HFFc6 (cell line): ENCODE measurements around the gene SLC66A2. TPM values are rescaled to one million over a fixed set of nuclear protein-coding genes. Genes with fewer than 3 reads are reported as not detected.

Experiments
- DNase-seq: peaks from one replicate; pipeline ENCODE4 v3.0.0-alpha.2; 2018
- H3K27ac Mint-ChIP-seq: 2 replicates; pipeline ENCODE4 v1.8.0; 2020; ENCODE audit warnings: mild to moderate bottlenecking, mixed read lengths
- H3K27me3 Mint-ChIP-seq: 2 replicates; pipeline ENCODE4 v1.8.0; 2021; ENCODE audit warnings: mild to moderate bottlenecking, moderate library complexity, mixed read lengths; ENCODE audit not compliant: insufficient read depth
- H3K36me3 Mint-ChIP-seq: 2 replicates; pipeline ENCODE4 v1.8.0; 2021; ENCODE audit warnings: low read depth, mixed read lengths
- H3K4me1 Mint-ChIP-seq: 2 replicates; pipeline ENCODE4 v1.8.0; 2020; ENCODE audit warnings: low read depth, mixed read lengths
- H3K4me3 Mint-ChIP-seq: 2 replicates; pipeline ENCODE4 v1.8.0; 2020; ENCODE audit warnings: mild to moderate bottlenecking, moderate library complexity, mixed read lengths
- H3K9me3 Mint-ChIP-seq: 2 replicates; pipeline ENCODE4 v1.8.0; 2020; ENCODE audit warnings: mild to moderate bottlenecking, mixed read lengths
- total RNA-seq, 6 experiments: library from RNA; stranded (reverse); fragmentation: NEBNext Ultra II Directional; extraction: Animal tissue kit (Norgen Biotek cat#: 25700); gene quantifications; 2 replicates in 1 of 6; 3 replicates in 5 of 6; pipeline ENCODE4 v1.2.3, GENCODE V29; 2021
- TF ChIP-seq, protein P1 (sequence below): fragments of 200-600 bp; sonication (generic); IDR thresholded peaks from 2 replicates; pipeline ENCODE4 v1.5.0; 2021; ENCODE audit warnings: antibody characterized with exemption, mild to moderate bottlenecking

The SLC66A2 gene
- total RNA-seq, 6 experiments from 2014 or later: 26.6 to 41.2 (median 29.9) TPM

DNA sequence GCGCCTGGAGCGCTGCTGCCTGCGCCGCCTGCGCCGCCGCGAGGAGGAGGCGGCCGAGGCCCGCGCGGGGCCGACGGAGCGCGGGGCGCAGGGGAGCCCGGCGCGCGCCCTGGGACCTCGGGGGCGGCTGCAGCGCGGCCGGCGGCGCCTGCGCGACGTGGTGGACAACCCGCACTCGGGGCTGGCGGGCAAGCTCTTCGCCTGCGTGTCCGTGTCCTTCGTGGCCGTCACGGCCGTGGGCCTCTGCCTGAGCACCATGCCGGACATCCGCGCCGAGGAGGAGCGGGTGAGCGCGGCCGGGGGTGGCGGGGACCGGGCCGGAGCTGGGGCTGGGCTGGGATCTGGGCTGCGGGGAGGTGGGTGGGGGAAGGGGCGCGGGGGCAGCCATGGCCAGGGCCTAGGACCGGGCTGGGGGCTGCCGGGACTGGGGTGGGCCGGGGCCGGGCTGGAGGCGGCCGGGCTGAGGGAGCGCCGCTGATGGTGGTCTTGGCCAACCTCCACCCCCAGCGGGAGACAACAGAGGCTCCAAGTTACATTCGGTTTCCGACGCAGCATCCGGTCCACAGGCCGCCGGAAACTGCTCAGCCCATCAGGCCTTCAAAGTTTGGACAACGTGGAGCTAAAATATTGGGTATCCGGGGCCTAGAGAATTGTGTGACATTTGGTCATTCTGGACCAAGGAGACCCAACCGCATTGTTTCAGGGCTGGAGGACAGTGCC, 87.3 kb downstream of the SLC66A2 start:
- H3K27ac Mint-ChIP-seq: no peak overlapping the region
- peaks cover 6% of the 10 kb centered on the region; the same call in 1 of the 2 replicates for H3K9me3 Mint-ChIP-seq
- no peak for DNase-seq
- no peaks in the 10 kb centered on the region for H3K36me3 Mint-ChIP-seq
- H3K4me1 Mint-ChIP-seq: no peaks in the 10 kb centered on the region
- TF ChIP-seq, protein P1, sequence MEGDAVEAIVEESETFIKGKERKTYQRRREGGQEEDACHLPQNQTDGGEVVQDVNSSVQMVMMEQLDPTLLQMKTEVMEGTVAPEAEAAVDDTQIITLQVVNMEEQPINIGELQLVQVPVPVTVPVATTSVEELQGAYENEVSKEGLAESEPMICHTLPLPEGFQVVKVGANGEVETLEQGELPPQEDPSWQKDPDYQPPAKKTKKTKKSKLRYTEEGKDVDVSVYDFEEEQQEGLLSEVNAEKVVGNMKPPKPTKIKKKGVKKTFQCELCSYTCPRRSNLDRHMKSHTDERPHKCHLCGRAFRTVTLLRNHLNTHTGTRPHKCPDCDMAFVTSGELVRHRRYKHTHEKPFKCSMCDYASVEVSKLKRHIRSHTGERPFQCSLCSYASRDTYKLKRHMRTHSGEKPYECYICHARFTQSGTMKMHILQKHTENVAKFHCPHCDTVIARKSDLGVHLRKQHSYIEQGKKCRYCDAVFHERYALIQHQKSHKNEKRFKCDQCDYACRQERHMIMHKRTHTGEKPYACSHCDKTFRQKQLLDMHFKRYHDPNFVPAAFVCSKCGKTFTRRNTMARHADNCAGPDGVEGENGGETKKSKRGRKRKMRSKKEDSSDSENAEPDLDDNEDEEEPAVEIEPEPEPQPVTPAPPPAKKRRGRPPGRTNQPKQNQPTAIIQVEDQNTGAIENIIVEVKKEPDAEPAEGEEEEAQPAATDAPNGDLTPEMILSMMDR: no peak
- H3K4me3 Mint-ChIP-seq: no peak overlapping the region
- H3K27me3 Mint-ChIP-seq: peaks cover 2% of the 10 kb centered on the region

DNA sequence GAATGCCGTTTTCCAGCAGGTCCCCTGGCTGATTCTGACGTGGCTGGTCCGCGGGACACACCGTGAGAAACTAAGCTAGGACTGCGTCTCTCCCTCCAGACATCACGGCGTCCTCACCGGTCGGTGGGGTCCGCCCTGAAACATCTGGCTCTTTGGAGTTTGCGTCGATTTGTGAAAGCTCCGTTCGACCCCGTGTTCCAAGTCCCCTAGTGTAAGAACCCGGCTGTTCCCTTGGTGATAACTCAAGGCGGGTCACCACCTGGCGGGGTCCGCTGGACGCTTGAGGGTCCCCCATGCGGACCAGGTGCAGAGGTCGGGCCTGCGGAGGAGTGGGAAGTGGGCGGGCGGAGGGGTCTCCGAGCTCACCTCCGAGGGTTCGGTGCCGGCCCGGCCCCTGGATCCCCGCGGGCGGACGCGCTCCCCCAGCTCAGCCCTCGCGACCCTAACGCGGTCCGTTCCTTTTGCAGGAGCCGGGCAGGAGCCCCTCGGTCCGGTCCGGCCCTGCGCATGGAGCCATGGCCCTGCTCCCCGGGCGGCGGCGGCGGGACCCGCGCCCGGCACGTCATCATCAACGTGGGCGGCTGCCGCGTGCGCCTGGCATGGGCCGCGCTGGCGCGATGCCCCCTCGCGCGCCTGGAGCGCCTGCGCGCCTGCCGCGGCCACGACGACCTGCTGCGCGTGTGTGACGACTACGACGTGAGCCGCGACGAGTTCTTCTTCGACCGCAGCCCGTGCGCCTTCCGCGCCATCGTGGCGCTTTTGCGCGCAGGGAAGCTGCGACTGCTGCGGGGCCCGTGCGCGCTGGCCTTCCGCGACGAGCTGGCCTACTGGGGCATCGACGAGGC, 88.1 kb downstream of the SLC66A2 start:
- Mint-ChIP-seq H3K27ac (no peak overlapping the region), H3K27me3 (peaks cover 2% of the 10 kb centered on the region), H3K4me3 (no peak overlapping the region), H3K9me3 (peaks cover 6% of the 10 kb centered on the region; the same call in 1 of the 2 replicates), H3K4me1 (no peaks in the 10 kb centered on the region), H3K36me3 (no peaks in the 10 kb centered on the region)
- TF ChIP-seq, protein P1: no peak
- no peak for DNase-seq

DNA sequence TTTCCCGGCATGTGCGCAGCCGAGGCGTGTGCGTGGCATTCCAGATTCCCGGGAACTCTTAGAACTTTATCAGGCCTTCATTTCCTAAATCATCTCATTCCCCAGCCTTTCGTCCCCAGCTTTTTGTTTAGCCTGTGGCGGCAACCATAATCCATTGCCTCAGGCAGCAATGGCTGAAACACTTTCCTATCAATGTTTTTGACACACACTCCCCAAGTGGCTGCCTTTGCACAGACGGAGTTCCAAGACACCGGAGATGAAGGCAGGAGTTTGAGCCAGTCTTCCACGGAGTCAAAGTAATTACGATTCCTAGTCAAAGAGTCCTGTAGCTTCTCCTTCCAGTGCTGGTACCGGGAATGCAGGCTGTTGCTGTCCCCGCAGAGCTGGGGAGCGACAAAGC, 88.9 kb downstream of the SLC66A2 start:
- H3K27me3 Mint-ChIP-seq: peaks cover 3% of the 10 kb centered on the region
- no peak for DNase-seq
- no peaks in the 10 kb centered on the region for H3K36me3 Mint-ChIP-seq
- no peaks in the 10 kb centered on the region for H3K4me1 Mint-ChIP-seq
- H3K27ac Mint-ChIP-seq: no peak overlapping the region
- H3K9me3 Mint-ChIP-seq: peaks cover 6% of the 10 kb centered on the region; the same call in 1 of the 2 replicates
- TF ChIP-seq, protein P1: no peak
- no peak overlapping the region for H3K4me3 Mint-ChIP-seq

DNA sequence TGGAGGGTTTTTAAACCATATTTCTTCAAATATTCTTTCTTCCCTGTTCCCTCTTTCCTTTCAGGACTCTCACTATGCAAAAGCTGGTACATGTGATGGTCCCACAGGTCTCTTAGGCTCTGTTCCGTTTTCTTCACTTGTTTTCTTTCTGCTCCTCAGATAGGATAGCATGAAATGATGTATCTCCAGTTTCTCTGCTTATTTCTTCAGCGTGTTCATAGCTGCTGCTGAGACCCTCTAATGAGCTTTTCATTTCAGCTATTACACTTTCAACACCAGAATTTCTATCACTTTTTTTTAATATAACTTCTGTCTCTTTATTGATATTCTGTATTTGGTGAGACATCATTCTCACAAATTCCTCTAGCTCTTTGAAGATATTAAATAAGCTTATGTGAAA, 89.8 kb downstream of the SLC66A2 start:
- Mint-ChIP-seq H3K27ac (no peak overlapping the region), H3K9me3 (peaks cover 6% of the 10 kb centered on the region; the same call in 1 of the 2 replicates), H3K27me3 (peaks cover 5% of the 10 kb centered on the region), H3K4me1 (no peaks in the 10 kb centered on the region), H3K36me3 (no peaks in the 10 kb centered on the region), H3K4me3 (no peak overlapping the region)
- TF ChIP-seq, protein P1: no peak
- no peak for DNase-seq

DNA sequence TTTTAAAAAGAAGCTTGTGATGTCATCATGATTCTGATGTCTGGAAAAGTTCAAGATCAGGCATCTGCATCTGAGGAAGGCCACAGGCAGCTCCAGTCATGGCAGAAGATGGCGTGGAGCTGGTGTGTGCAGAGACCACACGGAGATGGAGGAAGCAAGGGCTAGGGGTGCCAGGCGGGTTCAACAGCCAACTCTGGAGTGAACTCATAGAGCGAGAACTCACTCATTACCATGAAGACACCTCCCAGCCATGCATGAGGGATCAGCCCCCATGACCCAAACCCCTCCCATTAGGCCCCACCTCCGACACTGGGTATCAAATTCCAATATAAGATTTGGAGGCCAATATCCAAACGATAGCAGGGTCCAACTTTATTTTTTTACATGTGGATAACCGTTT, 92.1 kb downstream of the SLC66A2 start:
- peaks cover 11% of the 10 kb centered on the region for H3K27me3 Mint-ChIP-seq
- DNase-seq: no peak
- H3K36me3 Mint-ChIP-seq: no peaks in the 10 kb centered on the region
- no peak overlapping the region for H3K27ac Mint-ChIP-seq
- TF ChIP-seq, protein P1: no peak
- no peak overlapping the region for H3K4me3 Mint-ChIP-seq
- peaks cover 6% of the 10 kb centered on the region; the same call in 1 of the 2 replicates for H3K4me1 Mint-ChIP-seq
- H3K9me3 Mint-ChIP-seq: peaks cover 6% of the 10 kb centered on the region; the same call in 1 of the 2 replicates
